ENCODE data around the gene ANKS1B.

The ANKS1B gene

GRCh38 chr12:98896938-98897337, 1087.8 kb downstream of the ANKS1B start:
- DNase-seq, result no peak

GRCh38 chr12:98895086-98895651, 1089.6 kb downstream of the ANKS1B start:
- no peak for DNase-seq

- no peak for DNase-seq
These were observed 1090.2 kb downstream of the ANKS1B start for GRCh38 chr12:98894412-98895085.

GRCh38 chr12:98893675-98894411, 1090.9 kb downstream of the ANKS1B start:
- no peak for DNase-seq

GRCh38 chr12:98893126-98893674, 1091.5 kb downstream of the ANKS1B start:
- DNase-seq, result no peak

- DNase-seq, result no peak
These were observed 1099.0 kb downstream of the ANKS1B start for GRCh38 chr12:98885778-98886177.

- DNase-seq, result no peak
These were observed 1101.5 kb downstream of the ANKS1B start for GRCh38 chr12:98883231-98883630.

GRCh38 chr12:98882526-98882925, 1102.2 kb downstream of the ANKS1B start:
- DNase-seq, result no peak

- no peak for DNase-seq
These were observed 1111.0 kb downstream of the ANKS1B start for GRCh38 chr12:98873776-98874175.

GRCh38 chr12:98870504-98870903, 1114.2 kb downstream of the ANKS1B start:
- no peak for DNase-seq

- DNase-seq, result no peak
These were observed 1114.7 kb downstream of the ANKS1B start for GRCh38 chr12:98869886-98870503.

- no peak for DNase-seq
These were observed 1116.2 kb downstream of the ANKS1B start for GRCh38 chr12:98868538-98868937.

GRCh38 chr12:98868076-98868475, 1116.7 kb downstream of the ANKS1B start:
- no peak for DNase-seq

GRCh38 chr12:98864363-98864762, 1120.4 kb downstream of the ANKS1B start:
- no peak for DNase-seq

- no peak for DNase-seq
These were observed 1121.6 kb downstream of the ANKS1B start for GRCh38 chr12:98863167-98863566.

- no peak for DNase-seq
These were observed 1123.5 kb downstream of the ANKS1B start for GRCh38 chr12:98861251-98861650.

- no peak for DNase-seq
These were observed 1127.7 kb downstream of the ANKS1B start for GRCh38 chr12:98856897-98857540.

- no peak for DNase-seq
These were observed 1132.6 kb downstream of the ANKS1B start for GRCh38 chr12:98852181-98852580.

- no peak for DNase-seq
These were observed 1137.5 kb downstream of the ANKS1B start for GRCh38 chr12:98847242-98847641.

- no peak for DNase-seq
These were observed 1138.8 kb downstream of the ANKS1B start for GRCh38 chr12:98845957-98846356.

GRCh38 chr12:98840325-98840724, 1144.4 kb downstream of the ANKS1B start:
- DNase-seq, result no peak

GRCh38 chr12:98838231-98838647, 1146.5 kb downstream of the ANKS1B start:
- DNase-seq, result no peak

All from stimulated activated CD4-positive, alpha-beta T cell treated with anti-CD3 and anti-CD28 coated beads, Interleukin-4, amount 100 ng/mL, for 24 hours (primary cell).